K562 (cell line): ENCODE results near the gene AREL1. TPM values are rescaled to one million over a fixed set of nuclear protein-coding genes. Genes with fewer than 3 reads are reported as not detected.

Source experiments
- BCOR ChIP-seq: fragments of 450-650 bp; IDR thresholded peaks from 2 replicates; pipeline ENCODE4 v1.6.1; 2016
- ETV6 ChIP-seq, 3 experiments: fragments of 150-350 bp in 1 of 3; sonication (generic) in 1 of 3; formaldehyde crosslinking in 1 of 3; IDR thresholded peaks; 2 replicates each; pipeline versions ENCODE4 v1.6.1 to v1.8.0; 2014 to 2022; ENCODE audit warnings: borderline replicate concordance in 2 of 3, low read depth in 2 of 3, antibody characterized with exemption in 1 of 3, low read length in 1 of 3, mild to moderate bottlenecking in 1 of 3, missing genetic modification reagents in 1 of 3
- HDAC6 ChIP-seq: IDR thresholded peaks from 2 replicates; pipeline ENCODE4 v1.6.1; 2012; ENCODE audit warnings: low read depth, mild to moderate bottlenecking, control low read depth, inconsistent platforms, low read length, moderate library complexity
- JUND ChIP-seq, 2 experiments: IDR thresholded peaks; 2 replicates in 1 of 2; 3 replicates in 1 of 2; pipeline ENCODE4 v1.6.1; 2011; ENCODE audit warnings: borderline replicate concordance in 2 of 2, low read depth in 2 of 2, low read length in 2 of 2, improper control_type of control experiment in 1 of 2, missing biosample characterization in 1 of 2, missing genetic modification characterization in 1 of 2, missing genetic modification reagents in 1 of 2
- NFIX ChIP-seq: fragments of 250-450 bp; sonication (Bioruptor Pico); IDR thresholded peaks from 2 replicates; pipeline ENCODE4 v1.4.0; 2020; ENCODE audit warnings: low read depth, mild to moderate bottlenecking, moderate library complexity
- SIN3B ChIP-seq: fragments of 450-650 bp; IDR thresholded peaks from 2 replicates; pipeline ENCODE4 v1.6.1; 2017; ENCODE audit warnings: low read depth, mild to moderate bottlenecking, moderate library complexity
- ZNF707 ChIP-seq: fragments of 250-450 bp; sonication (Bioruptor Pico); conservative IDR thresholded peaks from 2 replicates; pipeline ENCODE4 v1.8.0; 2022; ENCODE audit warnings: inconsistent platforms, mild to moderate bottlenecking, moderate library complexity
- polyA plus RNA-seq, 8 experiments: library from polyadenylated mRNA; depleted of rRNA in 4 of 8; stranded (reverse) in 5 of 8; unstranded in 3 of 8; fragments of >200 nt; fragmentation: Nextera tagmentation in 2 of 8; fragmentation: Illumina TruSeq in 1 of 8; extraction: Ambion mirVana in 2 of 8; extraction: Trizol in 1 of 8; gene quantifications; 2 replicates each; pipeline versions ENCODE4 v1.2.1 to v1.2.3, GENCODE V29; 2011 to 2014; ENCODE audit warnings: inconsistent platforms in 1 of 8, missing spikeins in 1 of 8
- total RNA-seq, 7 experiments: library from RNA; depleted of rRNA in 6 of 7; stranded (reverse); fragments of >200 nt in 6 of 7; fragmentation: Illumina TruSeq in 2 of 7; extraction: Trizol in 2 of 7; gene quantifications; 2 replicates each; pipeline versions ENCODE4 v1.2.1 to v1.2.3, GENCODE V29; 2011 to 2021; ENCODE audit warnings: low replicate concordance in 1 of 7
- TF ChIP-seq, protein P1 (sequence below), 2 experiments: fragments of 450-650 bp in 1 of 2; sonication (generic) in 1 of 2; formaldehyde crosslinking in 1 of 2; IDR thresholded peaks; 2 replicates each; pipeline versions ENCODE4 v1.7.1 to v1.9.0; 2016 to 2022; ENCODE audit warnings: inconsistent platforms in 1 of 2, mild to moderate bottlenecking in 1 of 2, missing genetic modification reagents in 1 of 2
- TF ChIP-seq, protein P2 (sequence below): IDR thresholded peaks from 2 replicates; pipeline ENCODE4 v1.6.1; 2011; ENCODE audit not compliant: insufficient read length; ENCODE audit errors: extremely low read depth
- TF ChIP-seq, protein P3 (sequence below): sonication (generic); formaldehyde crosslinking; IDR thresholded peaks from 2 replicates; pipeline ENCODE4 v1.8.0; 2022; ENCODE audit warnings: mild to moderate bottlenecking, missing genetic modification reagents
- TF ChIP-seq, protein P4 (sequence below): sonication (generic); formaldehyde crosslinking; IDR thresholded peaks from 2 replicates; pipeline ENCODE4 v1.8.0; 2022; ENCODE audit warnings: mild to moderate bottlenecking, missing genetic modification reagents
- TF ChIP-seq, protein P5 (sequence below): fragments of 450-650 bp; IDR thresholded peaks from 2 replicates; pipeline ENCODE4 v1.6.1; 2016

The AREL1 gene
- total and polyA plus RNA-seq, 9 of the 15 experiments (the other 6 are each of a cell fraction or from before 2014, with no cell fraction given): 6.0 to 24.8 (median 16.6) TPM

DNA sequence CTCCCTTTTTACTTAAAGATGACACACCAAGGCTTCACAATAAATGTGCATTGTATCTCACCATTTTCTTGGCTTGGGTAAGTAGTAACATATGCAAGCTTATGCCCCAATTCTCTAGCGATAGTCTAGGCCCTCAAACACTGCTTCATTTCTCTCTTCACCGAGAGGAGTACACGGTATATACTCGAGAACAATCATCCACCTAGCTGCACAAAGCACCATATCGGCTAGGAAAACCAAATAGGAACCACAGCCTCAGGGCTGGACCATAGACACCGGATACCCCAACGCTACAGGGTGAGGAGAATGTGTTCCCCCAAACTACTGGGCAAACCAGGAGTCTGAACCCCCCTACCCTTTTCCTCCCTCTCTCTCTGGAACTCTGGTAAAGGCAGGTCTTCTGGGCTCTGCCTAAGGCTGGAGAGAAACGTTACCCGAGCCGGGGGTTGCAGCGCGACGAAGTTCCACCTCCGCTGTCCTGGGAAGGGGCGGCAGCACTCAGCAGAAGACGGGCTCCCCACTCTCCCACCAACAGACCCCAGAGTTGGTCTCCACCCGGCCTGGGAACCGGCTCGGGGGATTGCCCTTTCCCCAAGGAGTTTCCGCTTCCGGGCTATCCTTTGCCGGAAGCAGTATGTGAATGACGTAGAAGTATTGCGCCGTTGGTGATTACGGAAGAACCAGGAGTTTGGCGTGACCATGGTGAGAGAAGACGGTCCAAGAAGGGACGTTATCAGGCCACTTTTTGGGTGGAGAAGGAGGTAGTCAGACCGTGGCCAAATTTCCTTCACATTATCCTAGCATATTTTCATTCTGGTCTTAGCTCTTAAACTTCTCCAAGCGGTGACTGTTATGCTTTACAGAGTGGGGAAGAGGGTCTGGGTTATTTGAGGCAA, at the start of gene AREL1, which contains the start of gene FCF1 (continued):
- TF ChIP-seq, protein P1, sequence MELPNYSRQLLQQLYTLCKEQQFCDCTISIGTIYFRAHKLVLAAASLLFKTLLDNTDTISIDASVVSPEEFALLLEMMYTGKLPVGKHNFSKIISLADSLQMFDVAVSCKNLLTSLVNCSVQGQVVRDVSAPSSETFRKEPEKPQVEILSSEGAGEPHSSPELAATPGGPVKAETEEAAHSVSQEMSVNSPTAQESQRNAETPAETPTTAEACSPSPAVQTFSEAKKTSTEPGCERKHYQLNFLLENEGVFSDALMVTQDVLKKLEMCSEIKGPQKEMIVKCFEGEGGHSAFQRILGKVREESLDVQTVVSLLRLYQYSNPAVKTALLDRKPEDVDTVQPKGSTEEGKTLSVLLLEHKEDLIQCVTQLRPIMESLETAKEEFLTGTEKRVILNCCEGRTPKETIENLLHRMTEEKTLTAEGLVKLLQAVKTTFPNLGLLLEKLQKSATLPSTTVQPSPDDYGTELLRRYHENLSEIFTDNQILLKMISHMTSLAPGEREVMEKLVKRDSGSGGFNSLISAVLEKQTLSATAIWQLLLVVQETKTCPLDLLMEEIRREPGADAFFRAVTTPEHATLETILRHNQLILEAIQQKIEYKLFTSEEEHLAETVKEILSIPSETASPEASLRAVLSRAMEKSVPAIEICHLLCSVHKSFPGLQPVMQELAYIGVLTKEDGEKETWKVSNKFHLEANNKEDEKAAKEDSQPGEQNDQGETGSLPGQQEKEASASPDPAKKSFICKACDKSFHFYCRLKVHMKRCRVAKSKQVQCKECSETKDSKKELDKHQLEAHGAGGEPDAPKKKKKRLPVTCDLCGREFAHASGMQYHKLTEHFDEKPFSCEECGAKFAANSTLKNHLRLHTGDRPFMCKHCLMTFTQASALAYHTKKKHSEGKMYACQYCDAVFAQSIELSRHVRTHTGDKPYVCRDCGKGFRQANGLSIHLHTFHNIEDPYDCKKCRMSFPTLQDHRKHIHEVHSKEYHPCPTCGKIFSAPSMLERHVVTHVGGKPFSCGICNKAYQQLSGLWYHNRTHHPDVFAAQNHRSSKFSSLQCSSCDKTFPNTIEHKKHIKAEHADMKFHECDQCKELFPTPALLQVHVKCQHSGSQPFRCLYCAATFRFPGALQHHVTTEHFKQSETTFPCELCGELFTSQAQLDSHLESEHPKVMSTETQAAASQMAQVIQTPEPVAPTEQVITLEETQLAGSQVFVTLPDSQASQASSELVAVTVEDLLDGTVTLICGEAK (IDR thresholded peaks at IDR 0.05): peak; percentile 98
- TF ChIP-seq, protein P1 (CRISPR knock-in tag; IDR thresholded peaks at IDR 0.05): no peak
- TF ChIP-seq JUND (IDR thresholded peaks at IDR 0.05; ENCODE audit: borderline replicate concordance, low read depth, low read length) (peak; percentile 35; the same call in 1 of the 2 replicates), JUND (tag; IDR thresholded peaks at IDR 0.05; ENCODE audit: borderline replicate concordance, low read depth, low read length) (no peak; the same call in 2 of the 3 replicates), BCOR (no peak), NFIX (CRISPR knock-in tag) (no peak), SIN3B (peak; percentile 89), ZNF707 (CRISPR knock-in tag) (no peak), HDAC6 (no peak), ETV6 (IDR thresholded peaks at IDR 0.05; ENCODE audit: borderline replicate concordance in 1 of 2, low read depth in 2 of 2, low read length in 1 of 2) (no peak), ETV6 (CRISPR knock-in tag; IDR thresholded peaks at IDR 0.05; ENCODE audit: borderline replicate concordance) (no peak)
- TF ChIP-seq, protein P2, sequence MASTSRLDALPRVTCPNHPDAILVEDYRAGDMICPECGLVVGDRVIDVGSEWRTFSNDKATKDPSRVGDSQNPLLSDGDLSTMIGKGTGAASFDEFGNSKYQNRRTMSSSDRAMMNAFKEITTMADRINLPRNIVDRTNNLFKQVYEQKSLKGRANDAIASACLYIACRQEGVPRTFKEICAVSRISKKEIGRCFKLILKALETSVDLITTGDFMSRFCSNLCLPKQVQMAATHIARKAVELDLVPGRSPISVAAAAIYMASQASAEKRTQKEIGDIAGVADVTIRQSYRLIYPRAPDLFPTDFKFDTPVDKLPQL: no peak
- TF ChIP-seq, protein P3, sequence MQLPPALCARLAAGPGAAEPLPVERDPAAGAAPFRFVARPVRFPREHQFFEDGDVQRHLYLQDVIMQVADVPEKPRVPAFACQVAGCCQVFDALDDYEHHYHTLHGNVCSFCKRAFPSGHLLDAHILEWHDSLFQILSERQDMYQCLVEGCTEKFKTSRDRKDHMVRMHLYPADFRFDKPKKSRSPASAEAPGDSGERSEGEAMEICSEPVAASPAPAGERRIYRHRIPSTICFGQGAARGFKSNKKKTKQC (CRISPR knock-in tag): no peak; the same call in 1 of the 2 replicates
- TF ChIP-seq, protein P4, sequence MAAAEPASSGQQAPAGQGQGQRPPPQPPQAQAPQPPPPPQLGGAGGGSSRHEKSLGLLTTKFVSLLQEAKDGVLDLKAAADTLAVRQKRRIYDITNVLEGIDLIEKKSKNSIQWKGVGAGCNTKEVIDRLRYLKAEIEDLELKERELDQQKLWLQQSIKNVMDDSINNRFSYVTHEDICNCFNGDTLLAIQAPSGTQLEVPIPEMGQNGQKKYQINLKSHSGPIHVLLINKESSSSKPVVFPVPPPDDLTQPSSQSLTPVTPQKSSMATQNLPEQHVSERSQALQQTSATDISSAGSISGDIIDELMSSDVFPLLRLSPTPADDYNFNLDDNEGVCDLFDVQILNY (CRISPR knock-in tag): no peak
- TF ChIP-seq, protein P5, sequence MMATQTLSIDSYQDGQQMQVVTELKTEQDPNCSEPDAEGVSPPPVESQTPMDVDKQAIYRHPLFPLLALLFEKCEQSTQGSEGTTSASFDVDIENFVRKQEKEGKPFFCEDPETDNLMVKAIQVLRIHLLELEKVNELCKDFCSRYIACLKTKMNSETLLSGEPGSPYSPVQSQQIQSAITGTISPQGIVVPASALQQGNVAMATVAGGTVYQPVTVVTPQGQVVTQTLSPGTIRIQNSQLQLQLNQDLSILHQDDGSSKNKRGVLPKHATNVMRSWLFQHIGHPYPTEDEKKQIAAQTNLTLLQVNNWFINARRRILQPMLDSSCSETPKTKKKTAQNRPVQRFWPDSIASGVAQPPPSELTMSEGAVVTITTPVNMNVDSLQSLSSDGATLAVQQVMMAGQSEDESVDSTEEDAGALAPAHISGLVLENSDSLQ: peak; percentile 71
